ENCODE results near the gene IGSF21.

IGSF21 gene

GRCh38 chr1:18085387-18086074 is 22.1 kb upstream of the IGSF21 start:
- TF ChIP-seq GATA3 (IDR thresholded peaks at IDR 0.05; ENCODE audit: low read depth, low read length) (no peak), GATA2 (IDR thresholded peaks at IDR 0.05; ENCODE audit: low read depth, low read length) (no peak)

- no peak for TF ChIP-seq GATA2 (IDR thresholded peaks at IDR 0.05; ENCODE audit: low read depth, low read length)
- TF ChIP-seq GATA3 (IDR thresholded peaks at IDR 0.05; ENCODE audit: low read depth, low read length) = no peak
Observed at GRCh38 chr1:18088077-18088594, 19.5 kb upstream of the IGSF21 start.

GRCh38 chr1:18089488-18089887 is 18.1 kb upstream of the IGSF21 start:
- no peak for TF ChIP-seq GATA2 (IDR thresholded peaks at IDR 0.05; ENCODE audit: low read depth, low read length)
- TF ChIP-seq GATA3 (IDR thresholded peaks at IDR 0.05; ENCODE audit: low read depth, low read length) = no peak

- TF ChIP-seq GATA3 (IDR thresholded peaks at IDR 0.05; ENCODE audit: low read depth, low read length) (no peak), GATA2 (IDR thresholded peaks at IDR 0.05; ENCODE audit: low read depth, low read length) (no peak)
Observed at GRCh38 chr1:18090636-18091035, 17.0 kb upstream of the IGSF21 start.

- TF ChIP-seq GATA3 (IDR thresholded peaks at IDR 0.05; ENCODE audit: low read depth, low read length) (no peak), GATA2 (IDR thresholded peaks at IDR 0.05; ENCODE audit: low read depth, low read length) (no peak)
Observed at GRCh38 chr1:18091660-18092446, 15.7 kb upstream of the IGSF21 start.

- no peak for TF ChIP-seq GATA3 (IDR thresholded peaks at IDR 0.05; ENCODE audit: low read depth, low read length)
- no peak for TF ChIP-seq GATA2 (IDR thresholded peaks at IDR 0.05; ENCODE audit: low read depth, low read length)
Observed at GRCh38 chr1:18093193-18093592, 14.4 kb upstream of the IGSF21 start.

- no peak for TF ChIP-seq GATA2 (IDR thresholded peaks at IDR 0.05; ENCODE audit: low read depth, low read length)
- TF ChIP-seq GATA3 (IDR thresholded peaks at IDR 0.05; ENCODE audit: low read depth, low read length) = no peak
Observed at GRCh38 chr1:18093646-18094045, 14.0 kb upstream of the IGSF21 start.

- TF ChIP-seq GATA3 (IDR thresholded peaks at IDR 0.05; ENCODE audit: low read depth, low read length) = no peak
- no peak for TF ChIP-seq GATA2 (IDR thresholded peaks at IDR 0.05; ENCODE audit: low read depth, low read length)
Observed at GRCh38 chr1:18094096-18094495, 13.5 kb upstream of the IGSF21 start.

- TF ChIP-seq GATA3 (IDR thresholded peaks at IDR 0.05; ENCODE audit: low read depth, low read length) = no peak
- no peak for TF ChIP-seq GATA2 (IDR thresholded peaks at IDR 0.05; ENCODE audit: low read depth, low read length)
Observed at GRCh38 chr1:18097206-18097605, 10.4 kb upstream of the IGSF21 start.

- TF ChIP-seq GATA2 (IDR thresholded peaks at IDR 0.05; ENCODE audit: low read depth, low read length) (no peak), GATA3 (IDR thresholded peaks at IDR 0.05; ENCODE audit: low read depth, low read length) (no peak)
Observed at GRCh38 chr1:18099026-18099425, 8.6 kb upstream of the IGSF21 start.

- TF ChIP-seq GATA3 (IDR thresholded peaks at IDR 0.05; ENCODE audit: low read depth, low read length) (no peak), GATA2 (IDR thresholded peaks at IDR 0.05; ENCODE audit: low read depth, low read length) (no peak)
Observed at GRCh38 chr1:18100060-18100459, 7.5 kb upstream of the IGSF21 start.

GRCh38 chr1:18100491-18101063 is 7.0 kb upstream of the IGSF21 start:
- TF ChIP-seq GATA3 (IDR thresholded peaks at IDR 0.05; ENCODE audit: low read depth, low read length) = no peak
- no peak for TF ChIP-seq GATA2 (IDR thresholded peaks at IDR 0.05; ENCODE audit: low read depth, low read length)

- no peak for TF ChIP-seq GATA2 (IDR thresholded peaks at IDR 0.05; ENCODE audit: low read depth, low read length)
- no peak for TF ChIP-seq GATA3 (IDR thresholded peaks at IDR 0.05; ENCODE audit: low read depth, low read length)
Observed at GRCh38 chr1:18101508-18101907, 6.1 kb upstream of the IGSF21 start.

- TF ChIP-seq GATA3 (IDR thresholded peaks at IDR 0.05; ENCODE audit: low read depth, low read length) (no peak), GATA2 (IDR thresholded peaks at IDR 0.05; ENCODE audit: low read depth, low read length) (no peak)
Observed at GRCh38 chr1:18103788-18104421, 3.7 kb upstream of the IGSF21 start.

Measured in SH-SY5Y (cell line).